Activated CD8-positive, alpha-beta memory T cell treated with anti-CD3 and anti-CD28 coated beads for 4 hours (primary cell): ENCODE results near the gene ALS2.

Source experiments
- DNase-seq, 2 donors: peaks; one replicate each; pipeline ENCODE4 v3.0.0-alpha.2; 2020; ENCODE audit warnings: low read depth in 2 of 2

ALS2 gene

GRCh38 chr2:201754717-201755415 lies 25.9 kb downstream of the ALS2 start:
- DNase-seq = no peak

GRCh38 chr2:201751566-201751965 lies 29.2 kb downstream of the ALS2 start:
- DNase-seq = no peak

- DNase-seq = no peak
Measured at GRCh38 chr2:201746551-201746950, 34.2 kb downstream of the ALS2 start.

- no peak for DNase-seq
Measured at GRCh38 chr2:201735486-201735885, 45.2 kb downstream of the ALS2 start.

GRCh38 chr2:201734111-201734510 lies 46.6 kb downstream of the ALS2 start:
- no peak for DNase-seq

- DNase-seq = no peak
Measured at GRCh38 chr2:201733544-201733943, 47.2 kb downstream of the ALS2 start.

- no peak for DNase-seq
Measured at GRCh38 chr2:201730651-201731285, 50.0 kb downstream of the ALS2 start.

- no peak for DNase-seq
Measured at GRCh38 chr2:201715459-201715858, 65.3 kb downstream of the ALS2 start.

GRCh38 chr2:201712726-201713125 lies 68.0 kb downstream of the ALS2 start:
- DNase-seq = no peak

GRCh38 chr2:201709747-201710146 lies 71.0 kb downstream of the ALS2 start:
- no peak for DNase-seq

- DNase-seq = no peak
Measured at GRCh38 chr2:201709049-201709448, 71.7 kb downstream of the ALS2 start.

GRCh38 chr2:201707753-201708152 lies 73.0 kb downstream of the ALS2 start:
- no peak for DNase-seq

GRCh38 chr2:201707142-201707541 lies 73.6 kb downstream of the ALS2 start:
- no peak for DNase-seq

- DNase-seq = no peak
Measured at GRCh38 chr2:201704536-201704935, 76.2 kb downstream of the ALS2 start.

GRCh38 chr2:201701646-201702045 lies 79.1 kb downstream of the ALS2 start:
- DNase-seq = no peak

GRCh38 chr2:201699416-201699815 lies 81.3 kb downstream of the ALS2 start:
- DNase-seq = no peak

GRCh38 chr2:201698588-201699226 lies 82.0 kb downstream of the ALS2 start, which contains the start of gene MPP4:
MPP4 (minus strand) TSS chr2:201698644; CDS start chr2:201693954, 4,690 bp downstream.
- no peak for DNase-seq

- DNase-seq = no peak
Measured at GRCh38 chr2:201697899-201698298, 82.8 kb downstream of the ALS2 start.

GRCh38 chr2:201696151-201696659 lies 84.5 kb downstream of the ALS2 start:
- no peak for DNase-seq

- no peak for DNase-seq
Measured at GRCh38 chr2:201685156-201685555, 95.6 kb downstream of the ALS2 start.

GRCh38 chr2:201680743-201681142 lies 100.0 kb downstream of the ALS2 start:
- no peak for DNase-seq

- no peak for DNase-seq
Measured at GRCh38 chr2:201678401-201678800, 102.3 kb downstream of the ALS2 start.

- DNase-seq = no peak
Measured at GRCh38 chr2:201675454-201675853, 105.3 kb downstream of the ALS2 start.
